Peyer's patch (tissue), 4 donors: ENCODE measurements around the gene EFHC1.

Experiments
- CTCF ChIP-seq, 6 experiments: fragments of 450-650 bp in 4 of 6; fragments of 200-600 bp in 2 of 6; sonication (generic) in 1 of 6; IDR thresholded peaks; one replicate each; pipeline ENCODE4 v1.5.1; 2017 to 2019; ENCODE audit warnings: antibody characterized with exemption in 6 of 6, mild to moderate bottlenecking in 3 of 6, moderate library complexity in 1 of 6
- POLR2A ChIP-seq, 2 donors: fragments of 450-650 bp; IDR thresholded peaks; one replicate each; pipeline ENCODE4 v1.5.1; 2017; ENCODE audit warnings: antibody characterized with exemption in 2 of 2, mild to moderate bottlenecking in 2 of 2, moderate library complexity in 2 of 2

DNA sequence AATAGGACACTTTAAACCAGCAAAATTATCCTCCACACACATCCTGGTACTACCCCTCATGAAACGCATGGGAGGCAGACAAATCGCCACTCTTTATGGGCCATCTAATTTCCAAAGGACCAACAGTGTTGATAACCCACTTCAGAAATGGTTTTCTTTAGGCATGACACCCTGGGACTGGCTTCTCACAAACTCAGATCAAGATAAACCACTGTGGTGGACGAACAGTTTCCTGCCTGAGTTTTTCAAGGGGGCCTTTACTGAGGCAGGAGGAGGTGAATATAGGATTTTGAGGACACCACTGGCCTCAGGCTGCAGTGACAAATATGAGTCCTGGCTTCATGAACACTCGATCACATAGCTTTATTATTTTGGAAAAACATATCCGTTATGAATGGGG, 130.7 kb downstream of the EFHC1 start:
- TF ChIP-seq CTCF (IDR thresholded peaks at IDR 0.05): no peak
- TF ChIP-seq POLR2A (IDR thresholded peaks at IDR 0.05): no peak
